Muscle layer of duodenum (tissue), 2 donors: Measurements from ENCODE around the gene RMND1.
A peak's percentile ranks its signal among the peaks of the same experiment; 100 is the strongest.

Experiments used
- H3K27ac ChIP-seq: one replicate; pipeline ENCODE4 v1.7.0; 2013; ENCODE audit warnings: mild to moderate bottlenecking, low read length
- H3K27me3 ChIP-seq: one replicate; pipeline ENCODE4 v1.7.0; 2013; ENCODE audit warnings: low read depth, mild to moderate bottlenecking, control low read depth, low read length
- H3K36me3 ChIP-seq, 2 donors: one replicate each; pipeline ENCODE4 v1.7.0; 2013; ENCODE audit warnings: low read length in 2 of 2, control low read depth in 1 of 2, mild to moderate bottlenecking in 1 of 2; ENCODE audit not compliant: insufficient read depth in 2 of 2, control insufficient read depth in 1 of 2
- H3K4me1 ChIP-seq, 2 donors: one replicate each; pipeline ENCODE4 v1.7.0; 2013; ENCODE audit warnings: low read length in 2 of 2, mild to moderate bottlenecking in 2 of 2, control low read depth in 1 of 2, moderate library complexity in 1 of 2; ENCODE audit not compliant: insufficient read depth in 2 of 2, control insufficient read depth in 1 of 2
- H3K4me3 ChIP-seq, 2 donors: one replicate each; pipeline ENCODE4 v1.7.0; 2013; ENCODE audit warnings: low read length in 2 of 2, low read depth in 1 of 2, mild to moderate bottlenecking in 1 of 2
- H3K9me3 ChIP-seq, 2 donors: one replicate each; pipeline ENCODE4 v1.7.0; 2013; ENCODE audit warnings: low read length in 2 of 2, control low read depth in 1 of 2, mild to moderate bottlenecking in 1 of 2; ENCODE audit not compliant: control insufficient read depth in 1 of 2
- donor health status: healthy.

Gene RMND1

DNA sequence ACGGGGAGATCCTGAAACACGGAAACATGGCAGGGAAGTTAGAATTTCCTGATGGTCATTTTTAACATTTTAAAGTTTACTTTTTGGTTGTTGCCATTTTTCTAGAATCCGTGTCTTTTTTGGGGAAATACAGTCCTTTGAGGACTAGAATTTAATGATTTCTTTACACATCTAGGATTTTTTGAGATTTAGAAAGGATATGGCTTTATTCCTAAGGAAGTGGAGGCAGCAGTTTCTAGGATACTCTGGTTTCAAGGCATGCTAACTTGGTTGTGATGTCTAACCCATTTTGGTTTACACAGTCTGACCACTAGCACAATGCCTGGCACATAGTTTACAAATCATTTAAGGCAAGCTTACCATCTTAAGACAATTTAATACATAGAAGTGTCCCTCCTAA, 59.5 kb downstream of the RMND1 start:
- H3K36me3 ChIP-seq = peaks cover 0 to 7% of the 10 kb centered on the region in 2 donors
- H3K27me3 ChIP-seq = no peaks in the 10 kb centered on the region
- no peaks in the 10 kb centered on the region for H3K9me3 ChIP-seq
- H3K27ac ChIP-seq = peak overlapping the region; percentile 64
- H3K4me1 ChIP-seq = peaks cover 9 to 34% of the 10 kb centered on the region in 2 donors
- H3K4me3 ChIP-seq = peak overlapping the region; percentile 67 to 91

DNA sequence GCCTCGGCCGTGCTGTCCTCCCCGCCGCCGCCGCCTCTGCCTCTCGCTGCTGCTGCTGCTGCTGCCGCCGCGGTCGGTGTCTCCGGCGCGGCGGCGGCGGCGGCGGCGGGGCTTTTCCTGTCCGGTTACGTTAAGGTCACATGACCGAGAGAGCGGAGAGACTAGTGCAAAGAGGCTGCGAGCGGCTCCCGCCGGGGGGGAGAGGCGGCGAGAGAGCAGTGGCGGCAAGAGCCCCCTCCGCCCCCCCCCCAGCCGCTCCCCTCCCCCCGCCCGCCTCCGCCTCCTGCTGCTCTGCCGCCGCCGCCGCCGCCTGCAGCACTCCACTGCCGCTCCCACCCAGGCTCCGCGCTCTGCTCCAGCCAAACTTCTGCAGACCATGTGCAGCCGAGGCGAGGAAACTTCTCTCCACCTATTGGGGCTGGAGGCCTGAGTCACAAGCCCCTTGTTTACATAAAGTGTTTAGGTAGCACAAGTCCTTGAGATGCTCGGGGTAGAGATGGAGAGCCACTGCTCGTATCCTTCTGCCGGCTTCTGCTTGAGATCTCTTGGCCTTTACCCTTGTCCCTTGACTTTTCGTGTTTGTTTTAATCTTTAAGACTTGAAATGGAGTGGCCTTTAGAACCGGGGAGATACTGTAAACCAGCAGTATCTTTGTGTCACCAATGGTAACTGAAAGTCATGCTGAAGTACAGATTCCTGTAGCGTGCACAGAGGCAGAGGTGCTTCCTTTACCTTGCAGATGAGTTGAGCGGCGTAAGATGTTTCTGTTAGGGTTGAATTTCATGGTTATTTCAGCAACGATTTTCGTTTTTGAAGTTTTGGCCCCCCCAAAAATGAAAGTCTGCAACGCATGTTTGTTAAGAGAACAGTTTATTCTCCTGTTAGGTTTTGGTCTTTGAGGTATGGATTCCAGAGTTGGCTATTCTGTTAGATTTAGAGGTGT, 60.2 kb downstream of the RMND1 start, which contains the start of gene ZBTB2:
Gene ZBTB2, minus strand, starts transcription at position 89 of the 943 bp plus-strand sequence. CDS start 17,922 bp downstream, outside the sequence.
- peaks cover 9 to 35% of the 10 kb centered on the region in 2 donors for H3K4me1 ChIP-seq

DNA sequence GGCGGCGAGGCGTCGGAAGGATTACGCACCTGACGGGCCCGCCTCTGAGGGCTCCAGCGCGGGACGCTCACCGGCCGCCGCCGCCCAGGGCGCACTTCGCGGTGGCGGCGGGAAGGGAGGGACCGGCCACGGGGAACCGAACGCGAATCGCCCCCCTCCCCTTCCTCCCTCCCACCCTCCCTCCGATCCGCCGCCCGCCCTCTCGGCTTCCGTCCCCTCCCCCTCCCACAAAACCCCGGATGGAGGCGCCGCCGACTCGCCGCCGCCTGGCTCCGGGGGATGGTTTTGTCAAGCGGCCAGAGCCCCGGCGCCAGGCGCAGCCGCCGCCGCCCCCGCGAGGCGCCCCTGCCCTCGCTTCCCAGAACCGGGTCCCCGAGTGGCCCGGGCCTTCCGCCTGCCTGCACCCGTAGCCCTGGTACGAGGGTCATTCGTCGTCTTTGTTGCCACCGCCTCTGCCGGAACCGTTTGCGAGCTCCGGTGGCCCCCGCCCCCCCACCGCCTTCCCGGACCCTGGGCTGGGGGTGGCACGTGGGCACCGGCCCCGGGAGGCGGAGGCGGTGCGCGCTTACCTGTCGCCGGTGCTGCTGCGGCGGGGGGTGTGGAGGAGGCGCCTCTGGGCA, 61.0 kb downstream of the RMND1 start:
- Histone ChIP-seq H3K4me3 (peak overlapping the region; percentile 37 to 91), H3K9me3 (no peaks in the 10 kb centered on the region), H3K27ac (peak overlapping the region; percentile 52), H3K4me1 (peaks cover 9 to 35% of the 10 kb centered on the region in 2 donors), H3K27me3 (no peaks in the 10 kb centered on the region), H3K36me3 (peaks cover 0 to 7% of the 10 kb centered on the region in 2 donors)

More for the DNA sequence above, 60.2 kb downstream of the RMND1 start, which contains the start of gene ZBTB2:
- no peaks in the 10 kb centered on the region for H3K9me3 ChIP-seq
- H3K36me3 ChIP-seq = peaks cover 0 to 7% of the 10 kb centered on the region in 2 donors
- H3K27ac ChIP-seq = peak within 1 kb of the TSS; percentile 64
- no peaks in the 10 kb centered on the region for H3K27me3 ChIP-seq
- H3K4me3 ChIP-seq = peak within 1 kb of the TSS; percentile 67 to 91

DNA sequence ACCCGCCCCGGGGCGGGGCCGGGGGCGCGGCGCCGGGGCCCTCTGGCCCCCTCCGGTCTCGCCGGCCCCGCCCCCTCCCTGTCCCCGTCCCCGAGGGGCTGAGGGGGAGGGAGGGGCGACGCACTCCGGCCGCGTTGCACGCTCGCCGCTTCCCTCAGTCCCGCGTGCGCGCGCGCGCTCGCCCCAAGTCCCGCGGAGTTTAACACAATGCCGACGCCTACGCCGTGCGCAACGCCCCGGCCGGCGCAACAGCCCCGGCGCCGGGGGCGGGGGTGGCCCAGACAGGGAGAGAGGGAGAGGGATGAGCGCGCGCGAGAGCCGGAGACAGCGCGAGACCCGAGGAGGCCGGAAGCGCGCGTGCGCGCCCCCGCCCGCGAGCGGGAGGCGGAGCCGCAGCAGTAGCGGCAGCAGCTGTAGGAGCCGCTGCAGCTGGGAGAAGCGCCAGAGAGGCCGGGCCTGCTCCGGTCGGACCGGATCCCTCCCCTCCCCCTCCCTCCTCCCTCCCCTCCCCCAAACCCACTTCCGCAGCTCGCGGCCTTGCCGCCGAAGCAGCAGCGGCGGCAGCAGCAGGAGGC, 61.6 kb downstream of the RMND1 start:
- Histone ChIP-seq H3K27ac (peak overlapping the region; percentile 24), H3K4me3 (peak overlapping the region in 1 of 2 donors; percentile 91), H3K27me3 (no peaks in the 10 kb centered on the region), H3K4me1 (peaks cover 9 to 34% of the 10 kb centered on the region in 2 donors), H3K36me3 (peaks cover 0 to 7% of the 10 kb centered on the region in 2 donors), H3K9me3 (no peaks in the 10 kb centered on the region)

DNA sequence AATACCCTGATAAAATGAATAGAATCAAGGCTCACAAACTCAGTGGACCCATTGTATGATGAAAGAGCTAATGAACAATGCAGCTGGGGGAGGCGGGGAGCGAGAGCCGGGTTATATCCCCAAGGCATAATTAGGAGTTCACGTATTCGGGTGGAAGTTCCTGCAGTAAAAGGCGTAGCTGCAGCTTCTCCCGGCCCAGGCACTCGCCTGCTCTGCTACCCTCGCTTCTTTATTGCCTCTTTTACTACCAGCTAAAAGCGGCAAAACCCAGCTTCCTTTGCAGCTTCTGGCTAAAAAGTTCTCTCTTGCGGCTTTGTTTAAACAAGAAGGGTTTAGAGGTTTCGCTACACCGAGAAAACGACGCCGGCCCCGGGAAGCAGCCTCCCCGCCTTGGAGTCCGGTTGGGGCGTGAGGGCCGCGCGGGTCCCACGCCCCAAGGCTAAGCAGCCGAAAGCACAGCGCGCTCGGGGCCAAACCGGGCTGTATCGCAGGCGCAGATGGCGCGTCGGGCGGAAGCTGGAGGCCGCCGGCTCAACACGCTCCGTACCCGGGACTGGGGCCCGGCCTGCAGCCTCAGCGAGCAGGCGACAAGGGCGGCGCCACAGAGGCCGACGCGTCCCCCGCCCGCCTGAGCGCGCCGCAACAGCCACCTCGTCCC, 62.2 kb downstream of the RMND1 start:
- Histone ChIP-seq H3K27ac (peak overlapping the region; percentile 90), H3K4me1 (peaks cover 9 to 30% of the 10 kb centered on the region in 2 donors)

DNA sequence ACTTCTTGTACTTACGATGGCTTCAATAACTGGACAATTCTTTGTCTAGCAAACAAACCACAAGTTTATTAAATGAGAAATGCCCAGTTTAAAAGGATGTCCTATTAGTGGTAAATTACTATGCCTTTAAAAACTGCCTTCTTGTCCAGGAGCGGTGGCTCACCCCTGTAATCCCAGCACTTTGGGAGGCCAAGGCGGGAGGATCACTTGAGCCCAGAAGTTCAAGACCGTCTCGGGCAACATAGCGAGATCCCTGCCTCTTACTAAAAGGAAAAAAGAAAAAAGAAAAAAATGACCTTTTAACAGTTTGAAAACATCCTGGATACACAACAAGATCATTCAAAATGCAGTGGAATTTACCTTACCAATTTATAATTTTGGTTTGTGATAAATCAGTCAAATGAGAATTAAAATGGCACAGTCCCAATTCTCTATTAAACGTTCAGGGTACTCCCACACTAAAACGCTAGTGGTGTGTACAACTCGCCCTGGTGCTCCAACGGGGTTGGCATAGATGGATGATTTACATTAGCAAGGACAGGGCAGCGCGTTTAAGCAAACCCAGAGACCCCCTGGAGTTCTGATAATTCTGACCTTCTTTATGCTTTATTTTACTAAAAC, 62.8 kb downstream of the RMND1 start:
- Histone ChIP-seq H3K36me3 (peaks cover 0 to 7% of the 10 kb centered on the region in 2 donors), H3K4me3 (peak overlapping the region; percentile 62 to 91), H3K27me3 (no peaks in the 10 kb centered on the region), H3K9me3 (no peaks in the 10 kb centered on the region), H3K4me1 (peaks cover 9 to 30% of the 10 kb centered on the region in 2 donors), H3K27ac (peak overlapping the region; percentile 90)

More for the DNA sequence above, 62.2 kb downstream of the RMND1 start:
- Histone ChIP-seq H3K9me3 (no peaks in the 10 kb centered on the region), H3K27me3 (no peaks in the 10 kb centered on the region), H3K36me3 (peaks cover 0 to 7% of the 10 kb centered on the region in 2 donors), H3K4me3 (peak overlapping the region; percentile 62 to 91)

DNA sequence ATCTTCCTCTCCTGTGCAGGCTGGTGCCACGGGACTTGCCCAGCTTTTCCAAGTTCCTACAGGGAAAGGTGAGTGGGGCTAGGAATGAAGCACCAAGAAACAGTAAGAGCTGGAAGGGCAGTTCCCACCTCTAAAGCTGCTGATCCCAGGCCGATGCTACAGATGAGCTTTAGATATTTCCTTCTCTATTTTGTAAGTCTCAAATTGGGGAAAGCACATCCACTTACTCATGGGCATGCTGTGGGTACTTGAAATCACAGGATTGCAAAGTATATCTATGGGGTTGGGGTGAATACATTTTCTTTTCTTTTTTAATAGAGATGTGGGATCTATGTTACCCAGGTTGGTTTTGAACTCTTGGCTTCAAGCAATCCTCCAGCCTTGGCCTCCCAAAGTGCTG, 63.7 kb downstream of the RMND1 start:
- Histone ChIP-seq H3K9me3 (no peaks in the 10 kb centered on the region), H3K4me3 (no peak overlapping the region), H3K27ac (no peak overlapping the region), H3K36me3 (peaks cover 0 to 7% of the 10 kb centered on the region in 2 donors), H3K27me3 (no peaks in the 10 kb centered on the region), H3K4me1 (peaks cover 9 to 22% of the 10 kb centered on the region in 2 donors)

DNA sequence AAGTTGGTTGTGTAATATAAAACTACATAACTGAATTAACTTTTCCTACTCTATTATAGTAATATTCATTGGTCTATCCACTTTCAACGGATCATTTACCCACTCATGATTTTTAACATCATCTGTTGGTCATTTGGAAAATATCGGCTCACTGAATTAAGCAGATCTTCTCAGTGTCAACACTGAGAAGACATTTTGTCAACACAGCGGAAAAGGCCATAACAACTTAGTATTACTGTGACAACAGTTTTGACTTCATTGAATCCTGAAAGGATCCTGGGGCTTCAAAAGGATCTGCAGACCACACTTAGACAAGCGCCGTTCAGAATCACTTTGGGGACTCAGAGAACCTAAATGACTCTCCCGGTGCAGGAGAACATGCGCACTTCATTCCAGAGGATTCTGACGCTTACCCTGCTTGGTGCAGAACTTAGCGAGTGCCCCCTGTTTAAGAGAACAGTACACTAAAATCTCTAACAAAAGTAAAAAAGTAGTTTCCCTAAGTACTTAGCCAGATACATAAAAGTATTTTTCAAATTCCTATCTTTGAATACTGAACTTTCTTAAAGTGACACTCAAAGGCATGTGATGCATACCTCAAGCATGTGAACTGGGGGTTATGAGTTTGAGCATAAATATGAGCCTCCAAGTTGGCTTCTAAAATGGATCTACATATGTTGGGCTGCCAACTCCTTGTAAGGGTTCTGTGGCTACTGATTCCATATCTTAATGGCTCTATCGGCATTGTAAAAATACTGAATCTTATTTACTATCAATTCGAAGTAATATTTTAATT, 64.6 kb downstream of the RMND1 start:
- Histone ChIP-seq H3K4me3 (no peak overlapping the region), H3K36me3 (peaks cover 0 to 7% of the 10 kb centered on the region in 2 donors), H3K9me3 (no peaks in the 10 kb centered on the region), H3K27ac (no peak overlapping the region), H3K27me3 (no peaks in the 10 kb centered on the region), H3K4me1 (peaks cover 3 to 13% of the 10 kb centered on the region in 2 donors)

DNA sequence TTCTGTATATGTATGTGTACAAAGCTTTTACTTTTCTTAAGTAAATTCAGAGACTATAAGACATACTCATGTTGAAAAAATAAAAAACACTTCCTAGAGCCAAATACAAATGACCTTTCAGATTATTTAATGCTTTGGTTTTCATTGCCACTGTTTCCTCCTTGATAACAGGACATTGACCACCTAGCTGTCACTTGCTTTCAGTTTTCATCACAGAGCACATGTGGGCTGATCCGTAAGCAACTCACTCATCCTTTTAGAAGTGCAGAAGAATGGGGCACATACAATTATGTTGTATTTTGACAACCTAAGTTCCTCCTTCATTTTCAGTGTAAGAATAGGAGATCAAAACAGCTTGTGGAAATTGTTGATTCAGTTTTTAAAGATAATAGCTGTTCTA, 66.7 kb downstream of the RMND1 start:
- Histone ChIP-seq H3K27ac (no peak overlapping the region), H3K9me3 (no peaks in the 10 kb centered on the region), H3K27me3 (no peaks in the 10 kb centered on the region), H3K4me1 (peaks cover 5 to 15% of the 10 kb centered on the region in 2 donors), H3K36me3 (peaks cover 0 to 3% of the 10 kb centered on the region in 2 donors), H3K4me3 (no peak overlapping the region)

DNA sequence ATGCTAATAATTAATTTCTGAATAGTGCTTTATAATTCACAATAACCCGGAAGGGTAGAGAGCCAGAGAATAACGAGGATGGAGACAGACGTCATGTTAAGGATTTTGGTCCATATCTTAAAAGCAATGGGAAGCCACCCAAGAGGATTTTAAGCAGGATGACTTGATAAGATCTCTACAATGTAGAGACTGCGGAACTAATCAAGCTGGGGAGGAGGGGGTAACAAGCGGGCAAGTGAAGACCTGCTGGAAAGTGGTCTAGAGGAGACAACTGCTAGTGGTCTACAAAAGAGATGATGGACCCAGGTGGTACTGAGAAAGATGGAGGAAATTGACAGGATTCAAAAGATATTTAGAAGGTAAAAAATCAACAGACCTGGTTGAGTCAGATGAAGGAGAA, 67.8 kb downstream of the RMND1 start:
- Histone ChIP-seq H3K27ac (no peak overlapping the region), H3K36me3 (no peaks in the 10 kb centered on the region), H3K4me1 (peaks cover 7 to 15% of the 10 kb centered on the region in 2 donors), H3K27me3 (no peaks in the 10 kb centered on the region), H3K4me3 (no peak overlapping the region), H3K9me3 (no peaks in the 10 kb centered on the region)
